Right lobe of liver (tissue), 4 donors: ENCODE data around the gene DNM1.

Experiments
- POLR2A ChIP-seq: fragments of 450-650 bp; IDR thresholded peaks from one replicate; pipeline ENCODE4 v1.6.1; 2017; ENCODE audit warnings: antibody characterized with exemption, mild to moderate bottlenecking
- TF ChIP-seq, protein P1 (sequence below), 4 donors: fragments of 200-600 bp in 3 of 4; fragments of 450-650 bp in 1 of 4; IDR thresholded peaks; one replicate each; pipeline versions ENCODE4 v1.5.1 to v1.8.0; 2016 to 2022; ENCODE audit warnings: antibody characterized with exemption in 4 of 4, mild to moderate bottlenecking in 2 of 4
- donor health status: DM: no; HTN: no; CAD: no.
- donor health status: DM: no; HTN: no; CAD: no.
- donor health status: DM: no; HTN: yes; CAD: no.

DNA sequence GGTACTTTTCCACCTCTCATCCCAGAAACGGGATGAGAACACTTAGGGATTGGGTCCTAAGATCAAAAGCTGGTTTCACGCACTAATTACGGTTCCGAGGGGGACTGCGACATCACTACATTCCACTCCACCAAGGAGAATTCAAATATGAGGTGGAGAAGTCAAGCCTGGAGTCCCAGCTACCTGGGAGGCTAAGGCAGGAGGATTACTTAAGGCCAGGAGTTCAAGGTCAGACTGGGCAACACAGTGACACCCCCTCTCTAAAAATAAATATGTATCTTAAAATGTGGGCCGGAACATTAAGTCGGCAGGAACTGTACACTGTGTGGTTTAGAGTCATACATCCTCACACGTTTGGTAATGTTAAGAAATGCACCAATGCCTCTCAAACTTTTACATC, 71.1 kb downstream of the DNM1 start:
- TF ChIP-seq, protein P1, sequence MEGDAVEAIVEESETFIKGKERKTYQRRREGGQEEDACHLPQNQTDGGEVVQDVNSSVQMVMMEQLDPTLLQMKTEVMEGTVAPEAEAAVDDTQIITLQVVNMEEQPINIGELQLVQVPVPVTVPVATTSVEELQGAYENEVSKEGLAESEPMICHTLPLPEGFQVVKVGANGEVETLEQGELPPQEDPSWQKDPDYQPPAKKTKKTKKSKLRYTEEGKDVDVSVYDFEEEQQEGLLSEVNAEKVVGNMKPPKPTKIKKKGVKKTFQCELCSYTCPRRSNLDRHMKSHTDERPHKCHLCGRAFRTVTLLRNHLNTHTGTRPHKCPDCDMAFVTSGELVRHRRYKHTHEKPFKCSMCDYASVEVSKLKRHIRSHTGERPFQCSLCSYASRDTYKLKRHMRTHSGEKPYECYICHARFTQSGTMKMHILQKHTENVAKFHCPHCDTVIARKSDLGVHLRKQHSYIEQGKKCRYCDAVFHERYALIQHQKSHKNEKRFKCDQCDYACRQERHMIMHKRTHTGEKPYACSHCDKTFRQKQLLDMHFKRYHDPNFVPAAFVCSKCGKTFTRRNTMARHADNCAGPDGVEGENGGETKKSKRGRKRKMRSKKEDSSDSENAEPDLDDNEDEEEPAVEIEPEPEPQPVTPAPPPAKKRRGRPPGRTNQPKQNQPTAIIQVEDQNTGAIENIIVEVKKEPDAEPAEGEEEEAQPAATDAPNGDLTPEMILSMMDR (IDR thresholded peaks at IDR 0.05), result no peak
- TF ChIP-seq POLR2A, result no peak
